Neural cell (in vitro differentiated cells): ENCODE measurements around the gene NUP58. TPM values are rescaled to one million over a fixed set of nuclear protein-coding genes. Genes with fewer than 3 reads are reported as not detected.

Experiments
- H2AFZ ChIP-seq: fragments of 200-600, 300-800 bp; sonication (generic), shearing (Covaris generic); 2 replicates; pipeline ENCODE4 v1.6.0; 2014; ENCODE audit warnings: low read depth, mild to moderate bottlenecking, antibody characterized with exemption, low read length, moderate library complexity
- H3F3A ChIP-seq: fragments of 200-600 bp; shearing (Covaris generic); 2 replicates; pipeline ENCODE4 v1.6.1; 2016; ENCODE audit warnings: mild to moderate bottlenecking, moderate library complexity, mixed read lengths, antibody characterized with exemption, low read length; ENCODE audit not compliant: insufficient read depth, poor library complexity, severe bottlenecking
- H3K27ac ChIP-seq: fragments of 200-600, 300-800 bp; sonication (generic), shearing (Covaris generic); 2 replicates; pipeline ENCODE4 v1.5.1; 2014; ENCODE audit warnings: mild to moderate bottlenecking, low read length, moderate library complexity
- H3K27me3 ChIP-seq: fragments of 300-800, 200-600 bp; sonication (generic), shearing (Covaris generic); 2 replicates; pipeline ENCODE4 v1.6.0; 2014; ENCODE audit warnings: mild to moderate bottlenecking, low read depth, low read length, moderate library complexity; ENCODE audit not compliant: insufficient read depth
- H3K36me3 ChIP-seq: fragments of 300-800, 200-600 bp; sonication (generic), shearing (Covaris generic); 2 replicates; pipeline ENCODE4 v1.5.1; 2014; ENCODE audit warnings: mild to moderate bottlenecking, antibody characterized with exemption, low read length, moderate library complexity; ENCODE audit not compliant: insufficient read depth
- H3K4me2 ChIP-seq: fragments of 300-800, 200-600 bp; sonication (generic), shearing (Covaris generic); 2 replicates; pipeline ENCODE4 v1.6.0; 2014; ENCODE audit warnings: mild to moderate bottlenecking, low read length
- H3K4me3 ChIP-seq: fragments of 300-800, 200-600 bp; sonication (generic), shearing (Covaris generic); 2 replicates; pipeline ENCODE4 v1.5.1; 2014; ENCODE audit warnings: mild to moderate bottlenecking, low read length, moderate library complexity
- H3K79me2 ChIP-seq: fragments of 200-600 bp; shearing (Covaris generic); replicated peaks from 2 replicates; pipeline ENCODE4 v1.6.0; 2014; ENCODE audit warnings: mild to moderate bottlenecking, low read length, moderate library complexity; ENCODE audit not compliant: insufficient read depth
- H3K9ac ChIP-seq: fragments of 300-800, 200-600 bp; sonication (generic), shearing (Covaris generic); 2 replicates; pipeline ENCODE4 v1.6.1; 2016; ENCODE audit warnings: mild to moderate bottlenecking, low read length, mixed read lengths
- H3K9me2 ChIP-seq: fragments of 200-600 bp; shearing (Covaris generic); 2 replicates; pipeline ENCODE4 v1.6.1; 2016; ENCODE audit warnings: mild to moderate bottlenecking, low read length, mixed read lengths; ENCODE audit not compliant: insufficient read depth
- H3K9me3 ChIP-seq: fragments of 200-600, 300-800 bp; sonication (generic), shearing (Covaris generic); 2 replicates; pipeline ENCODE4 v1.6.1; 2016; ENCODE audit warnings: mild to moderate bottlenecking, mixed run types, low read length, moderate library complexity, mixed read lengths
- H4K20me1 ChIP-seq: fragments of 200-600 bp; shearing (Covaris generic); 2 replicates; pipeline ENCODE4 v1.6.1; 2016; ENCODE audit warnings: mild to moderate bottlenecking, mixed run types; ENCODE audit not compliant: insufficient read depth
- EP300 ChIP-seq: fragments of 450-650 bp; conservative IDR thresholded peaks from 2 replicates; pipeline ENCODE4 v1.6.1; 2014; ENCODE audit warnings: antibody characterized with exemption, mild to moderate bottlenecking, moderate library complexity; ENCODE audit not compliant: poor library complexity, severe bottlenecking
- EZH2 ChIP-seq: fragments of 200-600, 300-800 bp; shearing (Covaris generic), sonication (generic); IDR thresholded peaks from 2 replicates; pipeline ENCODE4 v1.6.1; 2014; ENCODE audit warnings: antibody characterized with exemption, low read length, borderline replicate concordance, mild to moderate bottlenecking; ENCODE audit not compliant: insufficient read depth, poor library complexity, severe bottlenecking
- MXI1 ChIP-seq: fragments of 450-650 bp; conservative IDR thresholded peaks from 2 replicates; pipeline ENCODE4 v1.6.1; 2014; ENCODE audit warnings: antibody characterized with exemption, mild to moderate bottlenecking; ENCODE audit not compliant: poor library complexity, severe bottlenecking
- POLR2AphosphoS5 ChIP-seq: IDR thresholded peaks from 2 replicates; pipeline ENCODE4 v1.6.1; 2012
- RAD21 ChIP-seq: fragments of 450-650 bp; conservative IDR thresholded peaks from 2 replicates; pipeline ENCODE4 v1.6.1; 2014; ENCODE audit warnings: antibody characterized with exemption, mild to moderate bottlenecking, moderate library complexity
- SMC3 ChIP-seq: fragments of 450-650 bp; conservative IDR thresholded peaks from 2 replicates; pipeline ENCODE4 v1.6.1; 2014; ENCODE audit warnings: antibody characterized with exemption, mild to moderate bottlenecking, moderate library complexity; ENCODE audit not compliant: poor library complexity
- TAF1 ChIP-seq: IDR thresholded peaks from 2 replicates; pipeline ENCODE4 v1.6.1; 2012; ENCODE audit warnings: low read depth
- polyA plus RNA-seq: library from polyadenylated mRNA; depleted of rRNA; stranded (reverse); fragments of >200 nt; gene quantifications from 2 replicates; pipeline ENCODE4 v1.2.3, GENCODE V29; 2014
- TF ChIP-seq, protein P1 (sequence below): IDR thresholded peaks from 2 replicates; pipeline ENCODE4 v1.6.1; 2012; ENCODE audit warnings: borderline replicate concordance
- TF ChIP-seq, protein P2 (sequence below): fragments of 450-650 bp; IDR thresholded peaks from 2 replicates; pipeline ENCODE4 v1.5.1; 2014; ENCODE audit warnings: antibody characterized with exemption, mild to moderate bottlenecking, moderate library complexity; ENCODE audit not compliant: poor library complexity, severe bottlenecking

NUP58 gene
- polyA plus RNA-seq, 1 donor from 2014 or later = 150 TPM

DNA sequence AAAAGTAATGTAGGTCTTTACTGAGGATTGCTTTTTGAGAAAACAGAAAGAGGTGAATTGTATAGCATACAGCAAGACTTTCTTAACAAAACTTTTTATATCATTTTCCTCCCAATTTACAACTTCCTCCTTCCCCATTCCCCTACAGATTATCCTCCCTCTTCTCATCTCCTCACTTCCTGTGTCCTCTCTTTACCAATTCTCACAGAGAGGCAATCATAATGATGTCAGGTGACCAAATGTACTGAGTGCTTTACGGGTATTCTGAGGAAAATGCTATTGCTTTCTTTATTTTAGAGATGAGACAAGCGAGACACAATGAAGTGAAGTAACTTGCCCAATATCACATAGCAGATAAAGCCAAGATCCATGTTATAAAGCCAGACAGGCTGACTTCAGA, 12.5 kb upstream of the NUP58 start:
- Histone ChIP-seq H3F3A (no peaks in the 10 kb centered on the region), H3K27ac (no peak overlapping the region), H3K4me3 (no peak overlapping the region), H3K9ac (no peak overlapping the region), H3K27me3 (no peaks in the 10 kb centered on the region), H3K79me2 (peaks cover 24% of the 10 kb centered on the region), H2AFZ (no peak overlapping the region), H3K36me3 (no peaks in the 10 kb centered on the region), H3K9me2 (no peaks in the 10 kb centered on the region), H3K9me3 (no peaks in the 10 kb centered on the region), H3K4me2 (no peak overlapping the region), H4K20me1 (no peaks in the 10 kb centered on the region)
- TF ChIP-seq POLR2AphosphoS5 (no peak), SMC3 (no peak), MXI1 (no peak), RAD21 (no peak), EP300 (no peak)
- TF ChIP-seq, protein P1, sequence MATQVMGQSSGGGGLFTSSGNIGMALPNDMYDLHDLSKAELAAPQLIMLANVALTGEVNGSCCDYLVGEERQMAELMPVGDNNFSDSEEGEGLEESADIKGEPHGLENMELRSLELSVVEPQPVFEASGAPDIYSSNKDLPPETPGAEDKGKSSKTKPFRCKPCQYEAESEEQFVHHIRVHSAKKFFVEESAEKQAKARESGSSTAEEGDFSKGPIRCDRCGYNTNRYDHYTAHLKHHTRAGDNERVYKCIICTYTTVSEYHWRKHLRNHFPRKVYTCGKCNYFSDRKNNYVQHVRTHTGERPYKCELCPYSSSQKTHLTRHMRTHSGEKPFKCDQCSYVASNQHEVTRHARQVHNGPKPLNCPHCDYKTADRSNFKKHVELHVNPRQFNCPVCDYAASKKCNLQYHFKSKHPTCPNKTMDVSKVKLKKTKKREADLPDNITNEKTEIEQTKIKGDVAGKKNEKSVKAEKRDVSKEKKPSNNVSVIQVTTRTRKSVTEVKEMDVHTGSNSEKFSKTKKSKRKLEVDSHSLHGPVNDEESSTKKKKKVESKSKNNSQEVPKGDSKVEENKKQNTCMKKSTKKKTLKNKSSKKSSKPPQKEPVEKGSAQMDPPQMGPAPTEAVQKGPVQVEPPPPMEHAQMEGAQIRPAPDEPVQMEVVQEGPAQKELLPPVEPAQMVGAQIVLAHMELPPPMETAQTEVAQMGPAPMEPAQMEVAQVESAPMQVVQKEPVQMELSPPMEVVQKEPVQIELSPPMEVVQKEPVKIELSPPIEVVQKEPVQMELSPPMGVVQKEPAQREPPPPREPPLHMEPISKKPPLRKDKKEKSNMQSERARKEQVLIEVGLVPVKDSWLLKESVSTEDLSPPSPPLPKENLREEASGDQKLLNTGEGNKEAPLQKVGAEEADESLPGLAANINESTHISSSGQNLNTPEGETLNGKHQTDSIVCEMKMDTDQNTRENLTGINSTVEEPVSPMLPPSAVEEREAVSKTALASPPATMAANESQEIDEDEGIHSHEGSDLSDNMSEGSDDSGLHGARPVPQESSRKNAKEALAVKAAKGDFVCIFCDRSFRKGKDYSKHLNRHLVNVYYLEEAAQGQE = no peak

DNA sequence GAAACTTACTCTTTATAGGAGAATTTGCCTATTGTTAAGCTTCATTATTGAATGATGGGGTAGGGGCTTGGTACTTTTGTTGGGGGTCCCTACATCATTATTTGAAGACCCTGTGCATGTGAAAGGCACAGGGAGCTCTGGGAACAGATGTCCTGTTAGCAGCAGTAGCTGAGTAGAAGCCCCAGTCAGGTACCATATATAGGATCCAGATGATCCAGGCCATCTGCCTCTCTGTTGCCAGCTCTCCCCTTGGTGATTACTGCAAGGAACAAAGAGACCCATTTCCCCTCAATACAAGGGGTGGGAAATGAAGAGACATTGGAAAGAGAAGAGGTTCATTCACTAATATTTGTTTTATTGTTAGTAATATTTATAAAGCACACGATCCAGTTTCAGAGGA, 9.7 kb upstream of the NUP58 start:
- no peaks in the 10 kb centered on the region for H3K9me2 ChIP-seq
- H3K36me3 ChIP-seq = no peaks in the 10 kb centered on the region
- H3F3A ChIP-seq = no peaks in the 10 kb centered on the region
- no peaks in the 10 kb centered on the region for H3K9me3 ChIP-seq
- H3K79me2 ChIP-seq = no peaks in the 10 kb centered on the region
- no peak for TF ChIP-seq SMC3
- no peak for TF ChIP-seq MXI1
- no peak for TF ChIP-seq EP300
- no peak for TF ChIP-seq TAF1
- TF ChIP-seq RAD21 = no peak
- no peak for TF ChIP-seq EZH2
- no peak for TF ChIP-seq POLR2AphosphoS5
- TF ChIP-seq, protein P2, sequence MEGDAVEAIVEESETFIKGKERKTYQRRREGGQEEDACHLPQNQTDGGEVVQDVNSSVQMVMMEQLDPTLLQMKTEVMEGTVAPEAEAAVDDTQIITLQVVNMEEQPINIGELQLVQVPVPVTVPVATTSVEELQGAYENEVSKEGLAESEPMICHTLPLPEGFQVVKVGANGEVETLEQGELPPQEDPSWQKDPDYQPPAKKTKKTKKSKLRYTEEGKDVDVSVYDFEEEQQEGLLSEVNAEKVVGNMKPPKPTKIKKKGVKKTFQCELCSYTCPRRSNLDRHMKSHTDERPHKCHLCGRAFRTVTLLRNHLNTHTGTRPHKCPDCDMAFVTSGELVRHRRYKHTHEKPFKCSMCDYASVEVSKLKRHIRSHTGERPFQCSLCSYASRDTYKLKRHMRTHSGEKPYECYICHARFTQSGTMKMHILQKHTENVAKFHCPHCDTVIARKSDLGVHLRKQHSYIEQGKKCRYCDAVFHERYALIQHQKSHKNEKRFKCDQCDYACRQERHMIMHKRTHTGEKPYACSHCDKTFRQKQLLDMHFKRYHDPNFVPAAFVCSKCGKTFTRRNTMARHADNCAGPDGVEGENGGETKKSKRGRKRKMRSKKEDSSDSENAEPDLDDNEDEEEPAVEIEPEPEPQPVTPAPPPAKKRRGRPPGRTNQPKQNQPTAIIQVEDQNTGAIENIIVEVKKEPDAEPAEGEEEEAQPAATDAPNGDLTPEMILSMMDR = no peak
- TF ChIP-seq, protein P1 = no peak
- H3K4me2 ChIP-seq = peak overlapping the region; percentile 54
- no peaks in the 10 kb centered on the region for H4K20me1 ChIP-seq
- peak overlapping the region; percentile 19 for H2AFZ ChIP-seq
- H3K4me3 ChIP-seq = peak overlapping the region; percentile 40
- no peak overlapping the region for H3K9ac ChIP-seq
- H3K27me3 ChIP-seq = no peaks in the 10 kb centered on the region
- H3K27ac ChIP-seq = peak overlapping the region; percentile 52
